ENCODE results near the gene SORCS2.

DNA sequence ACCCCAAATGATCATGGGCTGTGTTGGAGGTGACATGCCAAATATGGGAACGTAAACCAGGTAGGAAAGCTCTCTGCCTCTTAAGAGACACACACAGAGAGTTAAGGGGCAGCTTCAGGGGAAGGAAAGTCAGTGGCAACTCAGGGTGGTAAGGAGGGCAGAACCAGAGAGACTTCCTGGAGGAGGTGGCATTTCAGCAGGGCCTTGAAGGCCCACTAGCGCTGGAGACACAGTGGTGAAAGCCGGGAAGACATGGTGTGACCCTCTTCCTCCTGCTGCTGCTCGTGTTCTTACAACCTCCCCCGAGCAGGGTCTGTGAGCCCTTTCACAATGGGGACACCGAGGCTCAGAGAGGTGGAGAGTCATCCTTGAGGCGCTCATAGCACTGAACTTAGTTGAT, 68.2 kb downstream of the SORCS2 start:
- TF ChIP-seq EP300 (IDR thresholded peaks at IDR 0.05) (no peak), POLR2A (IDR thresholded peaks at IDR 0.05) (no peak)
